ENCODE data around the gene UNKL.

DNA sequence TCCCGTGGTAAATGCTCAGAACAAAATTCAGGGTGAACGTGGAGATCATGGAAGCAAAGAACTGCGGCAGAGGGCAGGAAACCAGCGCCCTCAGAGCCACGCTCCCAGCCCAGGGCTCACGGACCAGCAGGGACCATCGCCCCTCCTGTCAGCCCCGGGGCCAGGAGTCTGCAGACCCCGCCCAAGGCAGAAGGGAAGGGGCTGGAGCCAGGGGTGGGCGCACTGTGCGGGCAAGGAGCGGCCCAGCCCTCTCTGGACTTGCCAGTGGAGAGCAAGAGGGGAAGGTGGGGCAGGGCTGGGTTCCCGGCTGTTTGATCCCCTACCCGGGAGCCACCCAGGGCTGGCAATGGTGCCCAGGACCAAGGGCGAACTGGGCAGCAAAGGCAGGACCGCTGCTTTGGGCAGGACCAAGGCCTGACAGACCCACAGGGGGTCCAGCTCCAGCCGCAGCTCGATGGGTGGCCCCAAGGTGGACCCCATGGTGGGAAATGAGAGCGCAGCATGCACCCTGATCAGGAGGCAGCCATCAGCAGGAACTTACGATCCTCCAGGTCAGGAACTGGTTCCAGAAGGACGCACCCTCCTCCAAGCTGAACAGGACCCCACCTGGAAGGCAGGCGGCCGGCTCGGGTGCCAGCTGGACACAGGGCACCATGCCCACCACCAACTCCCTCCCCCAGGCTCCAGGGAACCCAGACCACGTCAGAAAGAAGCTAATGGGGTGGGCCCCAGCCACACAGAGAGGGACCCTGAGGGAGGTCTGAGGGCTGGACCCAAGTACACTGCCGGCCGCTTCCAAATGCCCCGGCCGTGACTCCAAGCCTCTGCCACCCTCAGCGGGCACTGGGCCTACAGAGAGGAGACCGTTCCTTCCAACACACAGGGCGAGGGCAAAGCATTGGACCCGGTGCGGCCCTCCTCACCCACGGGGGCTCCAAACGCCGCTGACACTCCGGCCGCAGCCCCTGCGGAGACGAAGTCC is 41.0 kb upstream of the UNKL start:
- TF ChIP-seq, protein P1, sequence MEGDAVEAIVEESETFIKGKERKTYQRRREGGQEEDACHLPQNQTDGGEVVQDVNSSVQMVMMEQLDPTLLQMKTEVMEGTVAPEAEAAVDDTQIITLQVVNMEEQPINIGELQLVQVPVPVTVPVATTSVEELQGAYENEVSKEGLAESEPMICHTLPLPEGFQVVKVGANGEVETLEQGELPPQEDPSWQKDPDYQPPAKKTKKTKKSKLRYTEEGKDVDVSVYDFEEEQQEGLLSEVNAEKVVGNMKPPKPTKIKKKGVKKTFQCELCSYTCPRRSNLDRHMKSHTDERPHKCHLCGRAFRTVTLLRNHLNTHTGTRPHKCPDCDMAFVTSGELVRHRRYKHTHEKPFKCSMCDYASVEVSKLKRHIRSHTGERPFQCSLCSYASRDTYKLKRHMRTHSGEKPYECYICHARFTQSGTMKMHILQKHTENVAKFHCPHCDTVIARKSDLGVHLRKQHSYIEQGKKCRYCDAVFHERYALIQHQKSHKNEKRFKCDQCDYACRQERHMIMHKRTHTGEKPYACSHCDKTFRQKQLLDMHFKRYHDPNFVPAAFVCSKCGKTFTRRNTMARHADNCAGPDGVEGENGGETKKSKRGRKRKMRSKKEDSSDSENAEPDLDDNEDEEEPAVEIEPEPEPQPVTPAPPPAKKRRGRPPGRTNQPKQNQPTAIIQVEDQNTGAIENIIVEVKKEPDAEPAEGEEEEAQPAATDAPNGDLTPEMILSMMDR (IDR thresholded peaks at IDR 0.05) = no peak
- no peak for TF ChIP-seq POLR2AphosphoS5 (IDR thresholded peaks at IDR 0.05)
- TF ChIP-seq POLR2A (IDR thresholded peaks at IDR 0.05) = no peak
